ENCODE measurements around the gene UNK.
"Not testable (repeated sequence)": the region's sequence is repeated elsewhere in the genome, so short reads cannot be mapped to it uniquely, and the experiment has no call there.

Gene UNK

GRCh38 chr17:75853433-75853832 lies 68.8 kb downstream of the UNK start:
- no peak for DNase-seq

GRCh38 chr17:75854101-75854748 lies 69.6 kb downstream of the UNK start:
- no peak for DNase-seq

GRCh38 chr17:75854881-75855309 lies 70.3 kb downstream of the UNK start:
- DNase-seq, result no peak

GRCh38 chr17:75855310-75856061 lies 70.9 kb downstream of the UNK start, which contains the start of gene WBP2:
Gene WBP2, minus strand, starts transcription at chr17:75855335. Its CDS starts 38 bp downstream, at chr17:75855297.
- peak; percentile 98 to 100 for DNase-seq

GRCh38 chr17:75856062-75856756 lies 71.6 kb downstream of the UNK start:
- DNase-seq, result no peak

GRCh38 chr17:75859358-75859757 lies 74.8 kb downstream of the UNK start:
- not testable (repeated sequence) for DNase-seq

GRCh38 chr17:75861927-75862317 lies 77.3 kb downstream of the UNK start:
- DNase-seq, result no peak

GRCh38 chr17:75864448-75864871 lies 79.9 kb downstream of the UNK start:
- no peak for DNase-seq

- not testable (repeated sequence) for DNase-seq
These were observed 80.3 kb downstream of the UNK start for GRCh38 chr17:75864887-75865286.

GRCh38 chr17:75865404-75866188 lies 81.0 kb downstream of the UNK start:
- DNase-seq, result not testable (repeated sequence)

GRCh38 chr17:75868730-75869281 lies 84.2 kb downstream of the UNK start:
- DNase-seq, result not testable (repeated sequence)

- DNase-seq, result peak; percentile 80 to 88
These were observed 84.9 kb downstream of the UNK start for GRCh38 chr17:75869282-75870141.

- DNase-seq, result not testable (repeated sequence)
These were observed 85.6 kb downstream of the UNK start for GRCh38 chr17:75870228-75870627.

- peak in 1 of 2 donors; percentile 37 for DNase-seq
These were observed 88.1 kb downstream of the UNK start for GRCh38 chr17:75872434-75873351.

- DNase-seq, result no peak
These were observed 89.1 kb downstream of the UNK start for GRCh38 chr17:75873587-75874322.

- no peak for DNase-seq
These were observed 89.9 kb downstream of the UNK start for GRCh38 chr17:75874323-75875181.
